CD4-positive, alpha-beta T cell treated with Interleukin-17A for 1 hour (primary cell): Measurements from ENCODE around the gene FRAS1.
"Not testable (repeated sequence)": the region's sequence is repeated elsewhere in the genome, so short reads cannot be mapped to it uniquely, and the experiment has no call there.

Source experiments
- DNase-seq: peaks from one replicate; pipeline ENCODE4 v3.0.0-alpha.2; 2020

Gene FRAS1

GRCh38 chr4:78125834-78126331 is 68.8 kb downstream of the FRAS1 start:
- not testable (repeated sequence) for DNase-seq

- DNase-seq, result no peak
These were observed 72.4 kb downstream of the FRAS1 start for GRCh38 chr4:78129383-78130108.

GRCh38 chr4:78131403-78131802 is 74.3 kb downstream of the FRAS1 start:
- no peak for DNase-seq

GRCh38 chr4:78136109-78137081 is 79.3 kb downstream of the FRAS1 start:
- DNase-seq, result no peak

GRCh38 chr4:78137532-78137931 is 80.4 kb downstream of the FRAS1 start:
- no peak for DNase-seq

- DNase-seq, result no peak
These were observed 81.1 kb downstream of the FRAS1 start for GRCh38 chr4:78138252-78138651.

GRCh38 chr4:78143634-78144033 is 86.5 kb downstream of the FRAS1 start:
- no peak for DNase-seq

- no peak for DNase-seq
These were observed 87.9 kb downstream of the FRAS1 start for GRCh38 chr4:78145008-78145407.

GRCh38 chr4:78145622-78146021 is 88.5 kb downstream of the FRAS1 start:
- no peak for DNase-seq

GRCh38 chr4:78149751-78150542 is 92.8 kb downstream of the FRAS1 start:
- DNase-seq, result no peak

GRCh38 chr4:78150543-78150864 is 93.4 kb downstream of the FRAS1 start:
- no peak for DNase-seq

GRCh38 chr4:78152795-78153194 is 95.7 kb downstream of the FRAS1 start:
- DNase-seq, result no peak

- DNase-seq, result no peak
These were observed 98.0 kb downstream of the FRAS1 start for GRCh38 chr4:78154972-78155590.

GRCh38 chr4:78155616-78156105 is 98.5 kb downstream of the FRAS1 start:
- no peak for DNase-seq

GRCh38 chr4:78156520-78156919 is 99.4 kb downstream of the FRAS1 start:
- no peak for DNase-seq

GRCh38 chr4:78162342-78162741 is 105.2 kb downstream of the FRAS1 start:
- DNase-seq, result no peak

GRCh38 chr4:78162821-78163220 is 105.7 kb downstream of the FRAS1 start:
- DNase-seq, result no peak

- no peak for DNase-seq
These were observed 108.6 kb downstream of the FRAS1 start for GRCh38 chr4:78165758-78166157.

- DNase-seq, result no peak
These were observed 109.5 kb downstream of the FRAS1 start for GRCh38 chr4:78166622-78167021.

GRCh38 chr4:78167510-78167909 is 110.4 kb downstream of the FRAS1 start:
- no peak for DNase-seq

GRCh38 chr4:78168029-78168428 is 110.9 kb downstream of the FRAS1 start:
- no peak for DNase-seq

- DNase-seq, result no peak
These were observed 112.6 kb downstream of the FRAS1 start for GRCh38 chr4:78169728-78170127.
